ENCODE data around the gene DPYD.

Gene DPYD

GRCh38 chr1:97797403-97798183 is 123.2 kb downstream of the DPYD start:
- no peak for FAIRE-seq
- DNase-seq (ENCODE audit: insufficient read length, low spot score), result no peak
- no peak for TF ChIP-seq CTCF (IDR thresholded peaks at IDR 0.05; ENCODE audit: insufficient read depth, missing control alignments)

GRCh38 chr1:97796711-97797110 is 124.1 kb downstream of the DPYD start:
- DNase-seq (ENCODE audit: insufficient read length, low spot score), result no peak
- no peak for FAIRE-seq
- no peak for TF ChIP-seq CTCF (IDR thresholded peaks at IDR 0.05; ENCODE audit: insufficient read depth, missing control alignments)

- no peak for TF ChIP-seq CTCF (IDR thresholded peaks at IDR 0.05; ENCODE audit: insufficient read depth, missing control alignments)
- FAIRE-seq (no peak), DNase-seq (ENCODE audit: insufficient read length, low spot score) (no peak)
Measured at GRCh38 chr1:97792655-97793054, 128.2 kb downstream of the DPYD start.

GRCh38 chr1:97791251-97791650 is 129.6 kb downstream of the DPYD start:
- FAIRE-seq, result no peak
- no peak for TF ChIP-seq CTCF (IDR thresholded peaks at IDR 0.05; ENCODE audit: insufficient read depth, missing control alignments)
- DNase-seq (ENCODE audit: insufficient read length, low spot score), result no peak

GRCh38 chr1:97787231-97787630 is 133.6 kb downstream of the DPYD start:
- no peak for TF ChIP-seq CTCF (IDR thresholded peaks at IDR 0.05; ENCODE audit: insufficient read depth, missing control alignments)
- FAIRE-seq (no peak), DNase-seq (ENCODE audit: insufficient read length, low spot score) (no peak)

GRCh38 chr1:97784661-97785060 is 136.2 kb downstream of the DPYD start:
- TF ChIP-seq CTCF (IDR thresholded peaks at IDR 0.05; ENCODE audit: insufficient read depth, missing control alignments), result no peak
- FAIRE-seq (no peak), DNase-seq (ENCODE audit: insufficient read length, low spot score) (no peak)

- DNase-seq (ENCODE audit: insufficient read length, low spot score) (no peak), FAIRE-seq (no peak)
- TF ChIP-seq CTCF (IDR thresholded peaks at IDR 0.05; ENCODE audit: insufficient read depth, missing control alignments), result no peak
Measured at GRCh38 chr1:97783751-97784150, 137.1 kb downstream of the DPYD start.
